Measurements from ENCODE around the gene NAT10. TPM values are rescaled to one million over a fixed set of nuclear protein-coding genes. Genes with fewer than 3 reads are reported as not detected.

NAT10 gene
- total RNA-seq, 1 donor from 2014 or later, result 32.2 TPM

- peaks cover 16% of the 10 kb centered on the region for H3K36me3 Mint-ChIP-seq (ENCODE audit: low read depth, unreplicated experiment)
- H3K4me3 ChIP-seq (ENCODE audit: insufficient read depth, low read depth, low read length), result no peak overlapping the region
- TF ChIP-seq, protein P1, sequence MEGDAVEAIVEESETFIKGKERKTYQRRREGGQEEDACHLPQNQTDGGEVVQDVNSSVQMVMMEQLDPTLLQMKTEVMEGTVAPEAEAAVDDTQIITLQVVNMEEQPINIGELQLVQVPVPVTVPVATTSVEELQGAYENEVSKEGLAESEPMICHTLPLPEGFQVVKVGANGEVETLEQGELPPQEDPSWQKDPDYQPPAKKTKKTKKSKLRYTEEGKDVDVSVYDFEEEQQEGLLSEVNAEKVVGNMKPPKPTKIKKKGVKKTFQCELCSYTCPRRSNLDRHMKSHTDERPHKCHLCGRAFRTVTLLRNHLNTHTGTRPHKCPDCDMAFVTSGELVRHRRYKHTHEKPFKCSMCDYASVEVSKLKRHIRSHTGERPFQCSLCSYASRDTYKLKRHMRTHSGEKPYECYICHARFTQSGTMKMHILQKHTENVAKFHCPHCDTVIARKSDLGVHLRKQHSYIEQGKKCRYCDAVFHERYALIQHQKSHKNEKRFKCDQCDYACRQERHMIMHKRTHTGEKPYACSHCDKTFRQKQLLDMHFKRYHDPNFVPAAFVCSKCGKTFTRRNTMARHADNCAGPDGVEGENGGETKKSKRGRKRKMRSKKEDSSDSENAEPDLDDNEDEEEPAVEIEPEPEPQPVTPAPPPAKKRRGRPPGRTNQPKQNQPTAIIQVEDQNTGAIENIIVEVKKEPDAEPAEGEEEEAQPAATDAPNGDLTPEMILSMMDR (IDR thresholded peaks at IDR 0.05; ENCODE audit: insufficient read depth, low read depth, low read length), result no peak
- TF ChIP-seq EZH2 (IDR thresholded peaks at IDR 0.05; ENCODE audit: insufficient read depth, low read length), result no peak
- H3K27me3 Mint-ChIP-seq (ENCODE audit: low read depth, unreplicated experiment), result no peaks in the 10 kb centered on the region
- H3K27me3 ChIP-seq (ENCODE audit: insufficient read depth, low read length), result no peaks in the 10 kb centered on the region
- no peak overlapping the region for H2AFZ ChIP-seq (ENCODE audit: low read depth, low read length)
- H3K9me3 Mint-ChIP-seq (ENCODE audit: unreplicated experiment), result peaks cover 2% of the 10 kb centered on the region
- H3K79me2 ChIP-seq (ENCODE audit: insufficient read depth, low read length), result no peaks in the 10 kb centered on the region
- H3K9ac ChIP-seq (ENCODE audit: low read length), result no peak overlapping the region
- peaks cover 11% of the 10 kb centered on the region for H3K36me3 ChIP-seq (ENCODE audit: insufficient read depth, low read length)
- peaks cover 42% of the 10 kb centered on the region for H4K20me1 ChIP-seq (ENCODE audit: insufficient read depth, low read length)
- no peaks in the 10 kb centered on the region for H3K9me3 ChIP-seq (ENCODE audit: insufficient read depth, low read depth, low read length)
- DNase-seq (ENCODE audit: low read depth) (no peak), FAIRE-seq (no peak)
- no peak overlapping the region for H3K4me3 Mint-ChIP-seq (ENCODE audit: unreplicated experiment)
- H3K27ac Mint-ChIP-seq (ENCODE audit: unreplicated experiment), result no peak overlapping the region
- no peak overlapping the region for H3K27ac ChIP-seq (ENCODE audit: low read depth, low read length)
- H3K4me2 ChIP-seq (ENCODE audit: low read length), result no peak overlapping the region
- H3K4me1 ChIP-seq (ENCODE audit: insufficient read depth, low read length), result peaks cover 6% of the 10 kb centered on the region
- H3K4me1 Mint-ChIP-seq (ENCODE audit: low read depth, unreplicated experiment), result peaks cover 7% of the 10 kb centered on the region
These were observed 46.8 kb downstream of the NAT10 start for GRCh38 chr11:34151916-34152845.

DNA sequence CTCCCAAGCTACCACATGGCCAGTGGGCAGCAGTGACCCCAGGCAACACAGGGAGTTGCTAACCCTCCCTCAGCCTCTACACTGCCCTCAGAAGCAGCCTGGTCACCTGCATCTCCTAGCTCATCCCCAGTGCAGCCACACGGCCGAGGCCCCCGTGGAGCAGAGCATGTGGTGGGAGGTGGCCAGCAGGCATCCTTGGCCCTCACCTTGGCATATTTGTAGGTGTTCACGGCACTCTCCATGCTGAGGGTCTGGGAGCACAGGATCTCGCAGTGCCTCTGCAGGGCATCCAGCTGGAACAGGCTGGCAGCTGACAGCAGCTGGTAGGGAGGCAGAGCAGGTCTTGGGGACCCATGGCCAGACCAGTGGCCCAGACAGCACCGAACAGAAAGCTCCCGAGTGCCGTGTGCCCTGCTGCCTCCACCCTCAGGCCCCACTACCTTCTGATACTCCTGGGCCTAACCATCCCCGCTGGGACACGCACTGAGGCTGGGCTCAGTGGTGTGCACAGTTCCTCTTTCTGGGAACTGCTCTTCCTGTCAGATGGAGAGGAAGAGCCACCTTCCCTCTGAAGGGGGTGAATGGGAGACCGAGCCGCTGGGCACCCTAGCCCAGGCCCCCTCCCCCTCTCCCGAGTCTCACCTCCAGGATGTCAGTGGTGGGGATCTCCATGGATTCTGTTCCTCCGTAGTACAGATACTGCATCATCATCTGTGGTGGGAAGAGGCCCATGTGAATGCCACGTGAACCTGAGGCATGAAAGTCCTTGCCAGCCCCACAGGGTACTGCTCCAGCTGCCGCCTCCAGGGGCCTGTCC, 48.8 kb downstream of the NAT10 start:
- Histone ChIP-seq H3K27me3 (ENCODE audit: insufficient read depth, low read length) (no peaks in the 10 kb centered on the region), H3K4me1 (ENCODE audit: insufficient read depth, low read length) (peaks cover 6% of the 10 kb centered on the region), H4K20me1 (ENCODE audit: insufficient read depth, low read length) (peaks cover 43% of the 10 kb centered on the region), H3K27ac (ENCODE audit: low read depth, low read length) (no peak overlapping the region), H3K9ac (ENCODE audit: low read length) (no peak overlapping the region), H3K79me2 (ENCODE audit: insufficient read depth, low read length) (no peaks in the 10 kb centered on the region), H3K4me2 (ENCODE audit: low read length) (no peak overlapping the region), H3K4me3 (ENCODE audit: insufficient read depth, low read depth, low read length) (no peak overlapping the region), H2AFZ (ENCODE audit: low read depth, low read length) (no peak overlapping the region), H3K36me3 (ENCODE audit: insufficient read depth, low read length) (peaks cover 3% of the 10 kb centered on the region), H3K9me3 (ENCODE audit: insufficient read depth, low read depth, low read length) (no peaks in the 10 kb centered on the region)
- peaks cover 16% of the 10 kb centered on the region for H3K36me3 Mint-ChIP-seq (ENCODE audit: low read depth, unreplicated experiment)
- H3K4me1 Mint-ChIP-seq (ENCODE audit: low read depth, unreplicated experiment), result peaks cover 7% of the 10 kb centered on the region
- FAIRE-seq (no peak), DNase-seq (ENCODE audit: low read depth) (no peak)
- H3K9me3 Mint-ChIP-seq (ENCODE audit: unreplicated experiment), result peaks cover 5% of the 10 kb centered on the region
- no peaks in the 10 kb centered on the region for H3K27me3 Mint-ChIP-seq (ENCODE audit: low read depth, unreplicated experiment)
- no peak overlapping the region for H3K27ac Mint-ChIP-seq (ENCODE audit: unreplicated experiment)
- TF ChIP-seq, protein P1 (IDR thresholded peaks at IDR 0.05; ENCODE audit: insufficient read depth, low read depth, low read length), result no peak
- TF ChIP-seq EZH2 (IDR thresholded peaks at IDR 0.05; ENCODE audit: insufficient read depth, low read length), result no peak
- H3K4me3 Mint-ChIP-seq (ENCODE audit: unreplicated experiment), result no peak overlapping the region
